ENCODE measurements around the gene RNF167. TPM values are rescaled to one million over a fixed set of nuclear protein-coding genes. Genes with fewer than 3 reads are reported as not detected.

Gene RNF167
- total and polyA plus RNA-seq, 2 experiments from 2014 or later = 19.8 to 36.6 TPM

DNA sequence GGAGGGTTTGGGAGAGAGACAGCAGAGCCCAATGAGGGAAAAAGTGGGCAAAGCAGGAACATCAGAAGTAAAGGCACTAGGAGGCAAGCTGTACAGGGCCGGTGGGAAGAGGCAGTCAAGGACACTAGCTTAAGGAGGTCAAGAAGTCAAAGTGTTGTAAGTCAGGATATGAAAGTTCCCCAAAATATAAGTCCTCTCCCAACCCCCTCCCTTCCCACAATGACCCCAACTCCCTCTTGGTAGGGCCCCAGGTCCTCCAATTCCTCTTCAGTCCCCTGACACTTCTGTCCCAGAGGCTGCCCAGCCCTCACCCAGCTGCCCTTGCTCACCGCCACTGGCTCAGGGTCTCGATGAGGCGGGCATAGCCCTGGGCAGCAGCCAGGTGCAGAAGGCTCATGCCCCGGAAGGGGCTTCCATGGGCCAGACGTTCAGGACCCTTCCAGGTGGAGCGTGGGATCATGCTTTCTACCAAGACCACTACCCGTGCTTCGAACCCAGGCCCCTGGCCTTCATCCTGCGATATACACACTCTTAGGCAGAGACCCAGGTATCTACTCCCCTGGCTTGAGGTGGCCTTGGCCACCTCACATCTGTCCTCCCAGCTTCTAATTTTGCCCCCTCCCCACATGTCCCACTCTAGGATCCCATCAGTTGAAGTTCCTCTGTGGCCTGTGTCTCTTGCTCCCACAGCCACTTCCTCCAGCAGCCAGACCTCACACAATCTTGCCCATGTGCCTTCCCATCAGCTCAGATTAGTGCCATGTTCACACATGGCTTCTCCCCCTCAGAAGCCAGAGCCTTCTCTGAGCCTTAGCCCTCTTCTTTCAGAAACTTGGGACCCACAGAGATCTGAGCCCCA, 33.4 kb downstream of the RNF167 start:
- in situ Hi-C loops (cut with MboI) = no loop called here
- Histone ChIP-seq H3K79me2 (ENCODE audit: insufficient read depth) (no peaks in the 10 kb centered on the region), H3K27ac (no peak overlapping the region), H4K20me1 (ENCODE audit: insufficient read depth) (no peaks in the 10 kb centered on the region), H3K9me3 (ENCODE audit: low read depth) (no peaks in the 10 kb centered on the region), H3K4me1 (ENCODE audit: insufficient read depth) (peaks cover 14% of the 10 kb centered on the region), H3K27me3 (replicated peaks; ENCODE audit: insufficient read depth) (no peaks in the 10 kb centered on the region), H3F3A (ENCODE audit: insufficient read depth) (peaks cover 29% of the 10 kb centered on the region), H3K36me3 (ENCODE audit: low read depth) (peaks cover 21% of the 10 kb centered on the region), H3K9ac (no peak overlapping the region), H3K4me3 (no peak overlapping the region), H3K9me2 (ENCODE audit: insufficient read depth) (no peaks in the 10 kb centered on the region), H3K4me2 (ENCODE audit: unreplicated experiment) (no peak overlapping the region), H2AFZ (no peak overlapping the region)
- no peak for TF ChIP-seq EZH2phosphoT487 (IDR thresholded peaks at IDR 0.05; ENCODE audit: insufficient read depth, low read depth)
- TF ChIP-seq EZH2 (IDR thresholded peaks at IDR 0.05; ENCODE audit: insufficient read depth, poor library complexity, severe bottlenecking) = no peak
- 90 to 94% methylated on average over 10 of the region's 10 CpGs for WGBS, 2 experiments (ENCODE audit: low coverage in 1 of 2, low lambda C conversion rate in 2 of 2, missing lambda C conversion rate in 2 of 2)
- no peak for DNase-seq

GRCh38 chr17:4974115-4974670, 34.1 kb downstream of the RNF167 start:
- 93 to 95% methylated on average over 9 of the region's 9 CpGs for WGBS, 2 experiments (ENCODE audit: low coverage in 1 of 2, low lambda C conversion rate in 2 of 2, missing lambda C conversion rate in 2 of 2)
- TF ChIP-seq EZH2 (IDR thresholded peaks at IDR 0.05; ENCODE audit: insufficient read depth, poor library complexity, severe bottlenecking) (no peak), EZH2phosphoT487 (IDR thresholded peaks at IDR 0.05; ENCODE audit: insufficient read depth, low read depth) (no peak)
- H3K27me3 ChIP-seq (replicated peaks; ENCODE audit: insufficient read depth) = no peaks in the 10 kb centered on the region
- H3K9ac ChIP-seq = no peak overlapping the region
- no peaks in the 10 kb centered on the region for H3K9me3 ChIP-seq (ENCODE audit: low read depth)
- in situ Hi-C loops (cut with MboI) = no loop called here
- H3F3A ChIP-seq (ENCODE audit: insufficient read depth) = peaks cover 22% of the 10 kb centered on the region
- no peak for DNase-seq
- H2AFZ ChIP-seq = no peak overlapping the region
- H3K27ac ChIP-seq = no peak overlapping the region
- no peak overlapping the region for H3K4me2 ChIP-seq (ENCODE audit: unreplicated experiment)
- peaks cover 27% of the 10 kb centered on the region for H3K36me3 ChIP-seq (ENCODE audit: low read depth)
- H3K9me2 ChIP-seq (ENCODE audit: insufficient read depth) = no peaks in the 10 kb centered on the region
- H4K20me1 ChIP-seq (ENCODE audit: insufficient read depth) = no peaks in the 10 kb centered on the region
- no peak overlapping the region for H3K4me3 ChIP-seq
- H3K79me2 ChIP-seq (ENCODE audit: insufficient read depth) = no peaks in the 10 kb centered on the region
- peaks cover 7% of the 10 kb centered on the region for H3K4me1 ChIP-seq (ENCODE audit: insufficient read depth)

DNA sequence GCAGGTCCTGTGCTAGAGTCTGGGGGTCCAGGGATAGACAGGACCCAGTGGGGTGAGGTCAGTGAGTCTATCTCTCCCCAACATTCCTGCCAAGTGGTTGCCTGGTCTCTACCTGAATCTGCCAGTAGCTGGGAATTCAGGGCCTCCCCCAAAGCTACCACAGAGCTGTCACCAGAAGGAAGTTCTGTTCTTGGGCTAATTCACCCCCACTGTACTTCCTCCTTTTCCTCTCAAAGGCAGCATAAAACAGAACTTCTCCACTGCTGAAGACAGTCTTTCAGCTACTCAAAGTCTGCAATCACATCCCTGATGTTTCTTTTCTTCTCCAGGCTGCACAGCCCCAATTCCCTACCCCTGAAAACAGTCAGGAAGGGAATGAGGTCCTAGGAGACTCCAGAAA, 38.7 kb downstream of the RNF167 start:
- no peak overlapping the region for H3K27ac ChIP-seq
- TF ChIP-seq EZH2phosphoT487 (IDR thresholded peaks at IDR 0.05; ENCODE audit: insufficient read depth, low read depth) (no peak), EZH2 (IDR thresholded peaks at IDR 0.05; ENCODE audit: insufficient read depth, poor library complexity, severe bottlenecking) (no peak)
- peaks cover 35% of the 10 kb centered on the region for H3K36me3 ChIP-seq (ENCODE audit: low read depth)
- H2AFZ ChIP-seq = no peak overlapping the region
- H3K4me3 ChIP-seq = no peak overlapping the region
- H3K9me2 ChIP-seq (ENCODE audit: insufficient read depth) = no peaks in the 10 kb centered on the region
- H3K4me2 ChIP-seq (ENCODE audit: unreplicated experiment) = no peak overlapping the region
- in situ Hi-C loops (cut with MboI) = no loop called here
- no peaks in the 10 kb centered on the region for H3F3A ChIP-seq (ENCODE audit: insufficient read depth)
- H3K79me2 ChIP-seq (ENCODE audit: insufficient read depth) = no peaks in the 10 kb centered on the region
- H4K20me1 ChIP-seq (ENCODE audit: insufficient read depth) = no peaks in the 10 kb centered on the region
- H3K9me3 ChIP-seq (ENCODE audit: low read depth) = no peaks in the 10 kb centered on the region
- no peak overlapping the region for H3K9ac ChIP-seq
- no peak for DNase-seq
- H3K4me1 ChIP-seq (ENCODE audit: insufficient read depth) = no peaks in the 10 kb centered on the region; the same call in 1 of the 2 replicates
- no peaks in the 10 kb centered on the region for H3K27me3 ChIP-seq (replicated peaks; ENCODE audit: insufficient read depth)

DNA sequence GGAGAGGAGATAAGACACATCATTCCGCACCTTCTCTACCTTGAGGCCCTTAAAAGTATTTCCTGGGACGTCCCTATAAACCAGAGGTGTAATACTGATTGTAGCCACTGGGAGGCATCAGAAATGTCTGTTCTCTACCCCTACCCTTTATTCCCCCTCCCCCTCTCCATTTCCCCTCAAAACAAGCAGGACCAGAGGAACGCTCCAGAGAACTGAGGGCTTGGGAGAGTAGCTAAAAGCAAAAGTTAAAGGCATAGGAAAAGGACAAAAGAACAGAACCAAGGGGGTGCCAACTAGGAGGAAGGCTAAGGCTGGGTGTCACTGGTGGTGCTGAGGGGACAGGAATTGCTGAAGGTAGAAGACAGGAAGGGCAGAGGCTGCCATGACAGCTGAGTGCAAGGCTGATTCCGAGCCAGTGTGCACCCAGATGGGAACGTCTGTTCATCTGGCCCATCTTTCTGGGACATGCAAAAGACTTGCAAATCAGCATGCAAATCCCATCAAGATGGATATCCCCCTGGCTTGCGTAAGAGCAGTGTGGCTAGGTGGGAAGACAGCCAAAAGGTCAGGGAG, 40.7 kb downstream of the RNF167 start:
- peak; percentile 45 for DNase-seq
- Histone ChIP-seq H3K4me2 (ENCODE audit: unreplicated experiment) (no peak overlapping the region), H3K27ac (no peak overlapping the region), H3F3A (ENCODE audit: insufficient read depth) (no peaks in the 10 kb centered on the region; the same call in 1 of the 2 replicates), H2AFZ (no peak overlapping the region), H3K27me3 (replicated peaks; ENCODE audit: insufficient read depth) (no peaks in the 10 kb centered on the region), H3K36me3 (ENCODE audit: low read depth) (peaks cover 35% of the 10 kb centered on the region), H3K9ac (no peak overlapping the region), H3K4me3 (no peak overlapping the region), H3K9me3 (ENCODE audit: low read depth) (no peaks in the 10 kb centered on the region), H3K9me2 (ENCODE audit: insufficient read depth) (no peaks in the 10 kb centered on the region), H4K20me1 (ENCODE audit: insufficient read depth) (no peaks in the 10 kb centered on the region), H3K4me1 (ENCODE audit: insufficient read depth) (no peaks in the 10 kb centered on the region; the same call in 1 of the 2 replicates), H3K79me2 (ENCODE audit: insufficient read depth) (peaks cover 7% of the 10 kb centered on the region; the same call in 1 of the 2 replicates)
- in situ Hi-C loops (cut with MboI) = no loop called here
- no peak for TF ChIP-seq EZH2phosphoT487 (IDR thresholded peaks at IDR 0.05; ENCODE audit: insufficient read depth, low read depth)
- no peak for TF ChIP-seq EZH2 (IDR thresholded peaks at IDR 0.05; ENCODE audit: insufficient read depth, poor library complexity, severe bottlenecking)
- WGBS, 2 experiments (ENCODE audit: low coverage in 1 of 2, low lambda C conversion rate in 2 of 2, missing lambda C conversion rate in 2 of 2) = 48 to 50% methylated on average over 6 of the region's 6 CpGs
